Measurements from ENCODE around the gene HMCN1.

Gene HMCN1

GRCh38 chr1:185987611-185988321, 253.6 kb downstream of the HMCN1 start:
- Histone ChIP-seq H3K36me3 (ENCODE audit: insufficient read depth, low read length) (no peaks in the 10 kb centered on the region), H3K4me3 (ENCODE audit: low read depth, low read length, poor library complexity, severe bottlenecking) (no peak overlapping the region), H3K9me2 (ENCODE audit: low read depth, low read length) (no peaks in the 10 kb centered on the region), H4K20me1 (ENCODE audit: insufficient read depth, low read length) (no peaks in the 10 kb centered on the region), H3K27me3 (ENCODE audit: insufficient read depth, low read length) (no peaks in the 10 kb centered on the region), H3K79me2 (ENCODE audit: insufficient read depth, low read length) (no peaks in the 10 kb centered on the region), H3K27ac (ENCODE audit: low read depth, low read length, poor library complexity, severe bottlenecking) (no peak overlapping the region), H3F3A (ENCODE audit: insufficient read depth, low read length) (no peaks in the 10 kb centered on the region), H3K9ac (ENCODE audit: low read length) (no peak overlapping the region), H3K4me2 (ENCODE audit: low read length) (peak overlapping the region; percentile 40; the same call in 1 of the 2 replicates), H3K4me1 (ENCODE audit: insufficient read depth, low read length, severe bottlenecking) (peaks cover 5% of the 10 kb centered on the region), H2AFZ (ENCODE audit: low read length) (no peak overlapping the region), H3K9me3 (ENCODE audit: low read length) (no peaks in the 10 kb centered on the region)
- TF ChIP-seq EZH2 (IDR thresholded peaks at IDR 0.05; ENCODE audit: borderline replicate concordance, low read length): no peak
- no peak for TF ChIP-seq CTCF (IDR thresholded peaks at IDR 0.05; ENCODE audit: low read length)

GRCh38 chr1:185990565-185990964, 256.4 kb downstream of the HMCN1 start:
- Histone ChIP-seq H3K9ac (ENCODE audit: low read length) (no peak overlapping the region), H3K36me3 (ENCODE audit: insufficient read depth, low read length) (no peaks in the 10 kb centered on the region), H3K4me2 (ENCODE audit: low read length) (no peak overlapping the region), H4K20me1 (ENCODE audit: insufficient read depth, low read length) (no peaks in the 10 kb centered on the region), H2AFZ (ENCODE audit: low read length) (no peak overlapping the region), H3K27me3 (ENCODE audit: insufficient read depth, low read length) (no peaks in the 10 kb centered on the region), H3K79me2 (ENCODE audit: insufficient read depth, low read length) (no peaks in the 10 kb centered on the region), H3K27ac (ENCODE audit: low read depth, low read length, poor library complexity, severe bottlenecking) (no peak overlapping the region), H3K9me2 (ENCODE audit: low read depth, low read length) (no peaks in the 10 kb centered on the region), H3F3A (ENCODE audit: insufficient read depth, low read length) (no peaks in the 10 kb centered on the region), H3K9me3 (ENCODE audit: low read length) (no peaks in the 10 kb centered on the region), H3K4me3 (ENCODE audit: low read depth, low read length, poor library complexity, severe bottlenecking) (no peak overlapping the region), H3K4me1 (ENCODE audit: insufficient read depth, low read length, severe bottlenecking) (peaks cover 5% of the 10 kb centered on the region)
- TF ChIP-seq EZH2 (IDR thresholded peaks at IDR 0.05; ENCODE audit: borderline replicate concordance, low read length) (no peak), CTCF (IDR thresholded peaks at IDR 0.05; ENCODE audit: low read length) (no peak)

GRCh38 chr1:185991266-185991665, 257.1 kb downstream of the HMCN1 start:
- Histone ChIP-seq H3K79me2 (ENCODE audit: insufficient read depth, low read length) (no peaks in the 10 kb centered on the region), H3K9ac (ENCODE audit: low read length) (no peak overlapping the region), H3K36me3 (ENCODE audit: insufficient read depth, low read length) (no peaks in the 10 kb centered on the region), H3K4me3 (ENCODE audit: low read depth, low read length, poor library complexity, severe bottlenecking) (no peak overlapping the region), H3K9me3 (ENCODE audit: low read length) (no peaks in the 10 kb centered on the region), H3F3A (ENCODE audit: insufficient read depth, low read length) (no peaks in the 10 kb centered on the region), H2AFZ (ENCODE audit: low read length) (no peak overlapping the region), H3K9me2 (ENCODE audit: low read depth, low read length) (no peaks in the 10 kb centered on the region), H3K4me2 (ENCODE audit: low read length) (no peak overlapping the region), H3K27me3 (ENCODE audit: insufficient read depth, low read length) (no peaks in the 10 kb centered on the region), H4K20me1 (ENCODE audit: insufficient read depth, low read length) (no peaks in the 10 kb centered on the region), H3K27ac (ENCODE audit: low read depth, low read length, poor library complexity, severe bottlenecking) (no peak overlapping the region), H3K4me1 (ENCODE audit: insufficient read depth, low read length, severe bottlenecking) (peaks cover 5% of the 10 kb centered on the region)
- TF ChIP-seq EZH2 (IDR thresholded peaks at IDR 0.05; ENCODE audit: borderline replicate concordance, low read length) (no peak), CTCF (IDR thresholded peaks at IDR 0.05; ENCODE audit: low read length) (no peak)
